ENCODE measurements around the gene CYP39A1. TPM values are rescaled to one million over a fixed set of nuclear protein-coding genes. Genes with fewer than 3 reads are reported as not detected.
A peak's percentile ranks its signal among the peaks of the same experiment; 100 is the strongest.

CYP39A1 gene
- total RNA-seq, 1 experiment from 2014 or later: not detected

- no peaks in the 10 kb centered on the region for H3K4me1 ChIP-seq (ENCODE audit: insufficient read depth, low read length, poor library complexity, severe bottlenecking)
- no peak overlapping the region for H3K4me3 ChIP-seq (ENCODE audit: low read depth, low read length, poor library complexity, severe bottlenecking)
- TF ChIP-seq CTCF (conservative IDR thresholded peaks at IDR 0.05; ENCODE audit: low read depth, low read length) (no peak), EZH2 (IDR thresholded peaks at IDR 0.05; ENCODE audit: borderline replicate concordance, low read depth, low read length, poor library complexity, severe bottlenecking) (no peak)
- ChIA-PET POLR2A (ENCODE audit: low non-redundant PET) (no interaction called here), CTCF (no interaction called here)
- H3K27ac ChIP-seq (ENCODE audit: low read depth, low read length, poor library complexity, severe bottlenecking): no peak overlapping the region
- no TSS peak for BruUV-seq (replicated peaks)
- H3K27me3 ChIP-seq (replicated peaks; ENCODE audit: insufficient read depth, low read depth, low read length, poor library complexity): no peaks in the 10 kb centered on the region
- intact Hi-C loops (cut with micrococcal nuclease; ENCODE audit: unreplicated experiment): no loop called here
- no peaks in the 10 kb centered on the region for H3K36me3 ChIP-seq (ENCODE audit: insufficient read depth, low read length, poor library complexity, severe bottlenecking)
- peak; percentile 3 for DNase-seq (ENCODE audit: low spot score)
- no peaks in the 10 kb centered on the region for H3K9me3 ChIP-seq (ENCODE audit: low read depth, low read length, poor library complexity, severe bottlenecking)
These were observed 87.1 kb downstream of the CYP39A1 start for GRCh38 chr6:46565531-46565930.

GRCh38 chr6:46563924-46564323 is 88.7 kb downstream of the CYP39A1 start:
- no peaks in the 10 kb centered on the region for H3K27me3 ChIP-seq (replicated peaks; ENCODE audit: insufficient read depth, low read depth, low read length, poor library complexity)
- H3K4me3 ChIP-seq (ENCODE audit: low read depth, low read length, poor library complexity, severe bottlenecking): no peak overlapping the region
- no peaks in the 10 kb centered on the region for H3K36me3 ChIP-seq (ENCODE audit: insufficient read depth, low read length, poor library complexity, severe bottlenecking)
- no TSS peak for BruUV-seq (replicated peaks)
- POLR2A ChIA-PET (ENCODE audit: low non-redundant PET): no interaction called here
- intact Hi-C loops (cut with micrococcal nuclease; ENCODE audit: unreplicated experiment): no loop called here
- no peaks in the 10 kb centered on the region for H3K4me1 ChIP-seq (ENCODE audit: insufficient read depth, low read length, poor library complexity, severe bottlenecking)
- no peak overlapping the region for H3K27ac ChIP-seq (ENCODE audit: low read depth, low read length, poor library complexity, severe bottlenecking)
- TF ChIP-seq EZH2 (IDR thresholded peaks at IDR 0.05; ENCODE audit: borderline replicate concordance, low read depth, low read length, poor library complexity, severe bottlenecking) (no peak), CTCF (conservative IDR thresholded peaks at IDR 0.05; ENCODE audit: low read depth, low read length) (no peak)
- CTCF ChIA-PET: no interaction called here
- no peak for DNase-seq (ENCODE audit: low spot score)
- no peaks in the 10 kb centered on the region for H3K9me3 ChIP-seq (ENCODE audit: low read depth, low read length, poor library complexity, severe bottlenecking)

- Histone ChIP-seq H3K4me3 (ENCODE audit: low read depth, low read length, poor library complexity, severe bottlenecking) (no peak overlapping the region), H3K27ac (ENCODE audit: low read depth, low read length, poor library complexity, severe bottlenecking) (no peak overlapping the region), H3K36me3 (ENCODE audit: insufficient read depth, low read length, poor library complexity, severe bottlenecking) (no peaks in the 10 kb centered on the region), H3K4me1 (ENCODE audit: insufficient read depth, low read length, poor library complexity, severe bottlenecking) (no peaks in the 10 kb centered on the region), H3K27me3 (replicated peaks; ENCODE audit: insufficient read depth, low read depth, low read length, poor library complexity) (no peaks in the 10 kb centered on the region), H3K9me3 (ENCODE audit: low read depth, low read length, poor library complexity, severe bottlenecking) (no peaks in the 10 kb centered on the region)
- CTCF ChIA-PET: no interaction called here
- no TSS peak for BruUV-seq (replicated peaks)
- intact Hi-C loops (cut with micrococcal nuclease; ENCODE audit: unreplicated experiment): no loop called here
- no peak for TF ChIP-seq EZH2 (IDR thresholded peaks at IDR 0.05; ENCODE audit: borderline replicate concordance, low read depth, low read length, poor library complexity, severe bottlenecking)
- no peak for TF ChIP-seq CTCF (conservative IDR thresholded peaks at IDR 0.05; ENCODE audit: low read depth, low read length)
- POLR2A ChIA-PET (ENCODE audit: low non-redundant PET): no interaction called here
- no peak for DNase-seq (ENCODE audit: low spot score)
These were observed 96.6 kb downstream of the CYP39A1 start for GRCh38 chr6:46556053-46556452.
